Stimulated activated CD4-positive, alpha-beta T cell treated with anti-CD3 and anti-CD28 coated beads, Interleukin-2, amount 100 ng/mL, for 4 hours (primary cell): ENCODE data around the gene SLC1A1.
"Not testable (repeated sequence)": the region's sequence is repeated elsewhere in the genome, so short reads cannot be mapped to it uniquely, and the experiment has no call there.

Source experiments
- DNase-seq: peaks from one replicate; pipeline ENCODE4 v3.0.0-alpha.2; 2020; ENCODE audit warnings: low read depth

Gene SLC1A1

DNA sequence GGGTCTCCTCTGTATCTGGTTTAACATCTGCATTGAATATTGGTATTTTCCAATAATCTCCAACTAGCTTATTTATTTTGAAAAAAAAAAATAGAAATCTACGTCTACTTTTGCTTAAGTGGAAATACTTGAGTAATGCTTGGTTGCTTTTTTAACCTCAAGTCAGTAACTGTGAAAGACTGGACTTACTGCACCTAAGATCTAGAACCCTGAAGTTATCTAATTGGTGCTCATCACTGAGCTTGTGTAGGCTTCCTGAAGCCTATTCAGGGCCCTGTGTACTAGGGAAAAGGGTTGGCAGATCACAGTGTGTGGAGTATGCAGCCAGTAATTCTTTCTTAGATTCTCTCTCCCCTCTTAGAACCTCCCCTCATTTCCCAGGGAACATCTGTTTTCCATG, 16.2 kb downstream of the SLC1A1 start:
- no peak for DNase-seq

DNA sequence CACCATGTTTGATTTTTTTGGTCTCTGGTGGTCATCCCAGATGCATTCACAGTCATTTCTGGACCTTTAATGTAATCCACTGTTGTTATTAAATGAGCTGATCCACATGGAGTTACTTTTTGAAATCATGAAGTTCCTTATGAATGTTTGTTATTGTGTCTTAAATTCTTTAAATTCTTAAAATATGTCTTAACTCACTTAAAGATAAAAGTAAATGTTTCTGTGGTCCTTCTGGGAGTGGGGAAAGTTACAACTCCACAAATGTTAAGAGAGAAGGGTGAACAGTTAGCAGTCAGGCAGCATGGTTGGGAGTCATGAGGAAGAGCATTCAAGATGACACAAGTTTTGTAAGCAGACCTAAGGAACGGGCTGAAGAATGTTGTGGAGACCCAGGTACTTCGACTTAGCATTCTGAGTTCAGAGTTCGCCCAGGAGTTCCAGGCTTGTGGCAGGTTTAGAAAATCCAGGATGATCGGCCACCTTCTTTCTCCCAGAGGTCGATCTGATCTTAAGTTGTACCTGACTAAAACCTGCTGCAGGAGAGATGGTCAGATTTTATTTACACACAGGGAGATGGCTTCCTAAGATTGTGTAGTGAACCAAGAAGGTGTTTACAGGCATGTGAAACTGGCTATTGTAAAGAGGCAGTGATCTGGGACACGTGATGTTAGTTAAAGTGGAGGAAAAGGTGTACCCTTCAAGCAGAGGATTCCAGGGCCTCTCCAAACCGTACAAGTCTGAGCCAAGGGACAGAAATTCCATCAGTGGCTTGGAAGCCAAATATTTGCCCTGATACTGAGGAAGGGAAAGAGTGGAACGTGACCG, 17.2 kb downstream of the SLC1A1 start:
- no peak for DNase-seq

GRCh38 chr9:4508246-4508906, 18.1 kb downstream of the SLC1A1 start:
- no peak for DNase-seq

GRCh38 chr9:4508907-4509589, 18.8 kb downstream of the SLC1A1 start:
- no peak for DNase-seq

- DNase-seq, result no peak
These were observed 19.3 kb downstream of the SLC1A1 start for GRCh38 chr9:4509590-4509984.

DNA sequence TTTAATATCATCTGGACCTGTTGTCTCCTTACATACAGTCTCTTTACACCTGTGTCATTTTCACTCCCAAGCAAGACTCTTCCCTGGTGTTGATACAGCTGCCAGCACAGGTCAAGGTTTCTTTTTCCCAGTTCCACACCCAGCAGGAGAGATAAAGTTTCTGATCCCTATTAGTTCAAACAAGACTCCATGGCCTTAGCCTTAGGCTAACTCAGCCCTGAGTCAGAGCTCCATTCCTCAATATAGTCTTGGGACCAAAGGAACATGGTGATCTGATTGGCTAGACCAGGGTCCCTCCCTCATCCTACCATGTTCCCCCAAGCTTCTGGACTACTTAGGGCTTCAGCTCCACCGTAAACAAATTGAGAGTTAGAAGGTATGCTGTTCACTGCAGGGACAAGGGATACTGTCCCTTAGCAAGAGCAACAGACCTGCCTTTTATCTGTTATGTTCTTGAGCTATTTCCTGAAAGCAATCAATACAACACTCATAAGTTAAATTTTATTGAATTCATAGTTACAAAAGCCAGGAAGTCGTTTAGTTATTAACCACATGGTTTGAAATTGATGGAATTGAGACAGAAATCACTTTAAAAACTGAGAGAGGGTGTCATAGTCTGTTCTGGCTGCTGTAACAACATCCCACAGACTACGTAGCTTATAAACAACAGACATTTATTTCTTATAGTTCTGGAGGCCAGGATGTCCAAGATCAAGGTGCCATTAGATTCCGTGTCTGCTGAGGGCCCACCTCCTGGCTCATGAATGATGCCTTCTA, 20.5 kb downstream of the SLC1A1 start:
- DNase-seq, result no peak

- DNase-seq, result no peak
These were observed 24.2 kb downstream of the SLC1A1 start for GRCh38 chr9:4514252-4515128.

DNA sequence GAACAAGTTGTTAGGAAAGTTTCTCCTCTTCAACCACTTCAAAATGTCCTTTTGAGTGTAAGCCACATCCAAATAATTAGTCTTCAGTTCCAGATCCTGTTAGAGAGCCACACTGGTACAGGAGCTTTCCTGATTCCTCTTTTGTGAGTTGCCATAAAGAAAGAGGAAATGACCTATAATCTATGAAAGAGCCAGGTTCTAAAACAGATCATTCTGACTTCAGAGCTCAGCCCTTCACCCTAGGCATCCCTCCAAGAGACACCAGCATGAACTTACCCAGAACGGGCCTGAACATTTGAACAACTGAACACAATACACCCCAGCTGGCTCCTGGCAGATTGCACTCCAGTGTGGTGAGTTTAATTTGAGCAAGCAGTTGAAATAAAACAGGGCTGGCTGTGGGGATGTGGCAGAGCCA, 25.7 kb downstream of the SLC1A1 start:
- no peak for DNase-seq

GRCh38 chr9:4517274-4517673, 27.0 kb downstream of the SLC1A1 start:
- no peak for DNase-seq

DNA sequence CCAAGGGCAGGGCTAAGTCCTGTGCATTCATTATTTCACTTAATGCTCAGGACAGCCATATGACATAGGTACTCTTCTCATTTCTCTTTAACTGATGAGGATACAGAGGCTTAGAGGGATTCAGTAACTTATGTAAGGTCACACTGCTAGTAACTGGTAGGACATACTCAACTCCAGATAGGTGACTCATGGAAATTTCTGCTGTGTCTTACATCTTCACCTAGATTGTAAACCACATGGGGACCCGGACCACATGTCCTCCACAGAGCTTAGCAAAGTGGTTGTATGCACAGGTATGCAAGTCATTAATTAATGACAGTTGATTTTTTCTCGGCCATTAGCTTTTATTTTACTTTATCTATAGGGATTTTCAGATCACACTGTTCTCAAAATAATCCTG, 29.3 kb downstream of the SLC1A1 start:
- DNase-seq, result no peak

GRCh38 chr9:4520055-4520454, 29.8 kb downstream of the SLC1A1 start:
- no peak for DNase-seq

DNA sequence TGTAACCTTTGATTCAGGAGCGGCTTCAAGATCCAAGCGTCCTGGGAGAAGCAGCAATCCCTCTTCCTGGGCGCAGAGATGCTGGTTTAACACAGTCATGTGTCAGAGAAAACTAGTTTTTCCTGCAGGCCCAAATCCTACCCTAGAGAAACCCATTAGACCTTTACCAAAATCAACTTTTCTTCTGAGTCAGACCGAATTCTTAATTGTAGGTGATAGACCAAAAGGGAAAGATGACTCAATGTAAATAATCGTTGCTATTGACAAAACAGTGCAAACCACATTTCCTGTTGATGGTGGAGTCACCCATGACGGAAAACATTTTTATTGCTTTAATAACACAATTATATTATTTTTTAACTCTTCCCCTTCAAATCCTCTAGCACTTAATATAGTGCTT, 40.1 kb downstream of the SLC1A1 start:
- no peak for DNase-seq

GRCh38 chr9:4530831-4531230, 40.6 kb downstream of the SLC1A1 start:
- DNase-seq, result not testable (repeated sequence)

DNA sequence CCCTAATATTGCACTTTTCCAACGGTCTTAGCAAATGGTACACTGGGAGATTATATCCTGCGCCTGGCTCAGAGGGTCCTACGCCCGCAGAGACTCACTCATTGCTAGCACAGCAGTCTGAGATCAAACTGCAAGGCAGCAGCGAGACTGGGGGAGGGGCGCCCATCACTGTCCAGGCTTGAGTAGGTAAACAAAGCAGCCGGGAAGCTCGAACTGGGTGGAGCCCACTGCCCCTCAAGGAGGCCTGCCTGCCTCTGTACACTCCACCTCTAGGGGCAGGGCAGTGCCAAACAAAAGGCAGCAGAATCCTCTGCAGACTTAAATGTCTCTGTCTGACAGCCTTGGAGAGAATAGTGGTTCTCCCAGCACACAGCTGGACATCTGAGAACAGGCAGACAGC, 41.1 kb downstream of the SLC1A1 start:
- DNase-seq, result not testable (repeated sequence)

- not testable (repeated sequence) for DNase-seq
These were observed 43.6 kb downstream of the SLC1A1 start for GRCh38 chr9:4533881-4534280.

DNA sequence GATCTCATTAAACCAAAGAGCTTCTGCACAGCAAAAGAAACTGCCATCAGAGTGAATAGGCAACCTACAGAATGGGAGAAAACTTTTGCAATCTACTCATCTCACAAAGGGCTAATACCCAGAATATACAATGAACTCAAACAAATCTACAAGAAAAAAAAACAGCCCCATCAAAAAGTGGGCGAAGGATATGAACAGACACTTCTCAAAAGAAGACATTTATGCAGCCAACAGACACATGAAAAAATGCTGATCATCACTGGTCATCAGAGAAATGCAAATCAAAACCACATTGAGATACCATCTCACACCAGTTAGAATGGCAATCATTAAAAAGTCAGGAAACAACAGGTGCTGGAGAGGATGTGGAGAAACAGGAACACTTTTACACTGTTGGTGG, 45.9 kb downstream of the SLC1A1 start:
- not testable (repeated sequence) for DNase-seq

GRCh38 chr9:4537581-4537980, 47.3 kb downstream of the SLC1A1 start:
- DNase-seq, result no peak

DNA sequence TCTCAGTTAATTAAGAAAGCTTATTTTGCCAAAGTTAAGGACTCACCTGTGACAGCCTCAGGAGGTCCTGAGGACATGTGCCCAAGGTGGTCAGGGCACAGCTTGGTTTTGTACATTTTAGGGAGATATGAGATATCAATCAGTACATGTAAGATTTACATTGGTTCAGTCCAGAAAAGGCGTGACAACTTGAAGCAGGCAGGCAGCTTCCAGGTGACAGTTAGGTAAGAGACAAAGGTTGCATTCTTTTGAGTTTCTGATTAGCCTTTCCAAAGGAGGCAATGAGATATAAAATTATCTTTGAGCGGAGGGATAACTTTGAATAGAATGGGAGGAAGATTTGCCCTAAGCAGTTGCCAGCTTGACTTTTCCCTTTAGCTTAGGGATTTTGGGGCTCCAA, 47.8 kb downstream of the SLC1A1 start:
- no peak for DNase-seq

DNA sequence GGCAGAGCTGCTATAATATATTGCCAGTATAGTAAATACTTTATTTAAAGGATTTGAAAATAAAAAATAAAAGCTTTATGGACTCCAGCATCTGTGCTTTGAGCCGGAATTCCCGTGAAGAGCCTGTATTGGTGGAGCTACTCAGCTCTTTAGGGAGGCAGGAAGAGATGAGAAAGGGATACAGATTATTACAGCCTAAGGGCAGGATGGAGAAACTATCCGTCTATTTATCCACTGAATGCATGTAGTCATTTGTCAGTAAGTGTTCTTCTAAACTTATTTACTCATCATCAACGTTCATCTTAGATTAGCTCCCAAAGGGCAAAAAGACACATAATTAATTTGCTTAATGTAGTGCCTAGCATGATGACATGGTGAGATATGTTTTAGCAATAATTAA, 48.4 kb downstream of the SLC1A1 start:
- no peak for DNase-seq

DNA sequence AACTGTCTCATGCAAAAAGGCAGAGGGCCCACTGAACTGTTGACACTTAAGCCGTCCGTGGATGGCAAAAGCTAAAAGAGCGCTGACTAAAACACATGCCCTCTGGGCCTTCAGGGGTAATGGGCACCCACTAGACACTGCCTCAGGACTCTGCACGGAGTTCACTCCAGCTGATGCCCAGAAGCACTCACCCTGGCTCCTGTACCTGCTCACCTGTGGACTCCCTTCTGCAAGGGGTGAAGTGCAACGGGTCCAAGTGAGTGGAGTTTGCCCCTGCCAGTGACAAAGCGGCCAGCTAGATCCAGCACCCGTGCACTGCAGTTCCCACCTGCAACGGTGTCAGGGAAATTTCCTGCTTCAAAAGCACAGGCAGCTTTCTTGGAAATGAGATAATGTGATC, 50.2 kb downstream of the SLC1A1 start:
- no peak for DNase-seq

DNA sequence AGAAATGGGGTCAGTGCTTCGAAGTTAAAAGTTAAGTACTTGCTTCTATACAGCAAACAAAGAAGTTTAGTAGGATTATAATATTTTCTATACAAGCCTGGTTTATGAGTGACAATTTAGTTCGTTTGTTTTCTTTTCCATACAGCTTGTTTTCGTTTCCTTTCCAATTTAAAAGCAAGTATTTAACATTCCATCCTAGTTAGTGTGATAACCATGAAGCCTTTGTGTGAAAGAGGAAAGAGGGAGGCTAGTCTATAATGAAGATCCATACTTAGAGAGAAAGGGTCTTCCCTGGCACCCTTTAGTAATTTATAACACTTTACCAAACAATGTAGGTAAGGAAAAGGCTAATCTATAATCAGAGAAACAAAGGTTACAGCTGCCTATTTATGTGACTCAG, 51.0 kb downstream of the SLC1A1 start:
- no peak for DNase-seq
